ENCODE measurements around the gene UVRAG.

GRCh38 chr11:76013526-76013925, 198.5 kb downstream of the UVRAG start:
- TF ChIP-seq, protein P1, sequence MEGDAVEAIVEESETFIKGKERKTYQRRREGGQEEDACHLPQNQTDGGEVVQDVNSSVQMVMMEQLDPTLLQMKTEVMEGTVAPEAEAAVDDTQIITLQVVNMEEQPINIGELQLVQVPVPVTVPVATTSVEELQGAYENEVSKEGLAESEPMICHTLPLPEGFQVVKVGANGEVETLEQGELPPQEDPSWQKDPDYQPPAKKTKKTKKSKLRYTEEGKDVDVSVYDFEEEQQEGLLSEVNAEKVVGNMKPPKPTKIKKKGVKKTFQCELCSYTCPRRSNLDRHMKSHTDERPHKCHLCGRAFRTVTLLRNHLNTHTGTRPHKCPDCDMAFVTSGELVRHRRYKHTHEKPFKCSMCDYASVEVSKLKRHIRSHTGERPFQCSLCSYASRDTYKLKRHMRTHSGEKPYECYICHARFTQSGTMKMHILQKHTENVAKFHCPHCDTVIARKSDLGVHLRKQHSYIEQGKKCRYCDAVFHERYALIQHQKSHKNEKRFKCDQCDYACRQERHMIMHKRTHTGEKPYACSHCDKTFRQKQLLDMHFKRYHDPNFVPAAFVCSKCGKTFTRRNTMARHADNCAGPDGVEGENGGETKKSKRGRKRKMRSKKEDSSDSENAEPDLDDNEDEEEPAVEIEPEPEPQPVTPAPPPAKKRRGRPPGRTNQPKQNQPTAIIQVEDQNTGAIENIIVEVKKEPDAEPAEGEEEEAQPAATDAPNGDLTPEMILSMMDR (IDR thresholded peaks at IDR 0.05), result no peak
- TF ChIP-seq POLR2AphosphoS5 (IDR thresholded peaks at IDR 0.05), result no peak
- TF ChIP-seq POLR2A (IDR thresholded peaks at IDR 0.05), result no peak

Measured in upper lobe of left lung (tissue), 4 donors.